Measurements from ENCODE around the gene MAML3.

GRCh38 chr4:140158365-140159030 lies 4.5 kb upstream of the MAML3 start:
- TF ChIP-seq EP300 (IDR thresholded peaks at IDR 0.05), result no peak
- no peak for TF ChIP-seq CTCF (IDR thresholded peaks at IDR 0.05)
- no peak for TF ChIP-seq POLR2A (IDR thresholded peaks at IDR 0.05)
